Muscle of leg (tissue), 11 donors: ENCODE measurements around the gene GABBR2. TPM values are rescaled to one million over a fixed set of nuclear protein-coding genes. Genes with fewer than 3 reads are reported as not detected.
"Not testable (repeated sequence)": the region's sequence is repeated elsewhere in the genome, so short reads cannot be mapped to it uniquely, and the experiment has no call there.

Experiments
- DNase-seq: peaks from one replicate; pipeline ENCODE4 v3.0.0; 2013
- H3K27ac ChIP-seq: one replicate; pipeline ENCODE4 v1.5.1; 2013; ENCODE audit warnings: mild to moderate bottlenecking, low read length, control low read depth
- H3K27me3 ChIP-seq: one replicate; pipeline ENCODE4 v1.6.1; 2013; ENCODE audit warnings: low read length; ENCODE audit not compliant: control insufficient read depth, insufficient read depth
- H3K36me3 ChIP-seq: one replicate; pipeline ENCODE4 v1.6.1; 2013; ENCODE audit warnings: low read length; ENCODE audit not compliant: control insufficient read depth, insufficient read depth
- H3K4me1 ChIP-seq: one replicate; pipeline ENCODE4 v1.6.1; 2013; ENCODE audit warnings: low read length; ENCODE audit not compliant: control insufficient read depth, insufficient read depth
- H3K4me3 ChIP-seq: one replicate; pipeline ENCODE4 v1.5.1; 2013; ENCODE audit warnings: low read length, control low read depth
- H3K9me3 ChIP-seq: replicated peaks from 2 replicates; pipeline ENCODE4 v1.6.1; 2013; ENCODE audit warnings: low read depth, low read length; ENCODE audit not compliant: control insufficient read depth
- WGBS: methylation state at CpG from one replicate; pipeline ENCODE4 v1.1.5; 2013; ENCODE audit warnings: missing lambda C conversion rate; ENCODE audit not compliant: insufficient coverage; 5-methylcytosine and 5-hydroxymethylcytosine counted together
- polyA plus RNA-seq, 8 donors: library from polyadenylated mRNA; unstranded; fragments of 120-200 nt; gene quantifications; one replicate each; pipeline versions ENCODE4 v1.2.1 to v1.2.3, GENCODE V29; 2013; ENCODE audit warnings: inconsistent platforms in 1 of 8, low replicate concordance in 1 of 8; ENCODE audit not compliant: insufficient read length in 8 of 8, insufficient read depth in 1 of 8
- total RNA-seq: library from RNA; stranded (reverse); fragments of 120-200 nt; gene quantifications from one replicate; pipeline ENCODE4 v1.2.4, GENCODE V29; 2013

GABBR2 gene
- total and polyA plus RNA-seq, 9 donors = 0.35 to 1.6 (median 0.89) TPM

- 60% methylated on average over 2 of the region's 5 CpGs for WGBS
- Histone ChIP-seq H3K27me3 (no peaks in the 10 kb centered on the region), H3K27ac (no peak overlapping the region), H3K4me3 (no peak overlapping the region), H3K4me1 (peaks cover 5% of the 10 kb centered on the region), H3K9me3 (no peaks in the 10 kb centered on the region), H3K36me3 (no peaks in the 10 kb centered on the region)
- no peak for DNase-seq
Observed at GRCh38 chr9:98481676-98482075, 227.1 kb downstream of the GABBR2 start.

GRCh38 chr9:98479967-98480847 lies 228.5 kb downstream of the GABBR2 start:
- no peak overlapping the region for H3K27ac ChIP-seq
- no peaks in the 10 kb centered on the region for H3K36me3 ChIP-seq
- H3K4me3 ChIP-seq = no peak overlapping the region
- 83% methylated on average over 2 of the region's 5 CpGs for WGBS
- peaks cover 5% of the 10 kb centered on the region for H3K4me1 ChIP-seq
- no peaks in the 10 kb centered on the region for H3K9me3 ChIP-seq
- DNase-seq = no peak
- H3K27me3 ChIP-seq = no peaks in the 10 kb centered on the region

DNA sequence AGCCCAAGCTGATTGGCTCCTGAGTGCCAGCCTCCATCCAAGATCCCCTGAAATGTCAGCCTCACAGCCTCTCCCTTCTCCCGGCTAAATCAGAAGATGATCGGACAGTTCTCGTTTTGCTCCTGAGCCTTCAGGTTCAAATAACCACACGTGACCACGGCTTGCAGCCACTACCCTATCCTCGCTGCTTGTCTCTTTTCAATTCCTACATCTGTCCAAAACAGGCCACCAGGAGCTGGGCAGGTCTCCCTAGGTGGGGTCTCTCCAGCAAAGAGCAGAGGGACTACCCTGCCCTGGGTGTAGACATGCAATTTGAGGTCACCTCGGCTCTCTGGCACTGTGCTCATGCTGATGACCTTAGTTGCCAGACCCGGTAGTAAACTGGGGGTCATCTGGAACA lies 229.3 kb downstream of the GABBR2 start:
- Histone ChIP-seq H3K4me3 (no peak overlapping the region), H3K27ac (no peak overlapping the region), H3K4me1 (peaks cover 5% of the 10 kb centered on the region), H3K9me3 (no peaks in the 10 kb centered on the region), H3K36me3 (no peaks in the 10 kb centered on the region), H3K27me3 (no peaks in the 10 kb centered on the region)
- DNase-seq = no peak
- WGBS = 83% methylated on average over 6 of the region's 8 CpGs

GRCh38 chr9:98477884-98478283 lies 230.9 kb downstream of the GABBR2 start:
- 86% methylated on average over 4 of the region's 5 CpGs for WGBS
- Histone ChIP-seq H3K27ac (peak overlapping the region; percentile 47), H3K4me3 (no peak overlapping the region), H3K27me3 (no peaks in the 10 kb centered on the region), H3K9me3 (no peaks in the 10 kb centered on the region), H3K36me3 (no peaks in the 10 kb centered on the region), H3K4me1 (peaks cover 5% of the 10 kb centered on the region)
- DNase-seq = peak; percentile 59

GRCh38 chr9:98472216-98472615 lies 236.5 kb downstream of the GABBR2 start:
- 100% methylated on average over 1 of the region's 2 CpGs for WGBS
- DNase-seq = no peak
- H3K27me3 ChIP-seq = no peaks in the 10 kb centered on the region

DNA sequence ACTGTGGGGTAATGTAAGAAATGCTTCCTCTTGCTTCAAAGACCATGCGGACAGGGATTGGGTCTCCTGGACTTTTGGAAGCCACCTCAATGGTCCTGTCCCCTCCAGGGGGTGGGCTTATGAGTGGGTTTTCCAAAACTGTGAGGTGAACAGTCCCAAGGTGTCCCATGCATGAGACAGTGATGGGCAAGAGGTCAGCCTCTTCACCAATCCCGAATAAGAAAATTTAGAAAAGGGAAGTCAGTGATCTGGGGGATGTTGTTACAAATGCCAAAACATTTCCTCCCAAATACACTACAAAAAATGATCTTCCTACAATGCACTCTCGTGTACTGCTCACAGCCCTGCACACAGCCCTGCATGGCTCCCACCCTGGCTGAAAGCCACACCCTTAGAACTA lies 237.6 kb downstream of the GABBR2 start:
- Histone ChIP-seq H3K27ac (no peak overlapping the region), H3K36me3 (no peaks in the 10 kb centered on the region), H3K4me3 (no peak overlapping the region), H3K27me3 (no peaks in the 10 kb centered on the region), H3K4me1 (no peaks in the 10 kb centered on the region), H3K9me3 (no peaks in the 10 kb centered on the region)
- 49% methylated on average over 2 of the region's 3 CpGs for WGBS
- DNase-seq = no peak

More at GRCh38 chr9:98472216-98472615, 236.5 kb downstream of the GABBR2 start:
- Histone ChIP-seq H3K36me3 (no peaks in the 10 kb centered on the region), H3K4me1 (no peaks in the 10 kb centered on the region), H3K9me3 (no peaks in the 10 kb centered on the region), H3K4me3 (no peak overlapping the region), H3K27ac (no peak overlapping the region)

DNA sequence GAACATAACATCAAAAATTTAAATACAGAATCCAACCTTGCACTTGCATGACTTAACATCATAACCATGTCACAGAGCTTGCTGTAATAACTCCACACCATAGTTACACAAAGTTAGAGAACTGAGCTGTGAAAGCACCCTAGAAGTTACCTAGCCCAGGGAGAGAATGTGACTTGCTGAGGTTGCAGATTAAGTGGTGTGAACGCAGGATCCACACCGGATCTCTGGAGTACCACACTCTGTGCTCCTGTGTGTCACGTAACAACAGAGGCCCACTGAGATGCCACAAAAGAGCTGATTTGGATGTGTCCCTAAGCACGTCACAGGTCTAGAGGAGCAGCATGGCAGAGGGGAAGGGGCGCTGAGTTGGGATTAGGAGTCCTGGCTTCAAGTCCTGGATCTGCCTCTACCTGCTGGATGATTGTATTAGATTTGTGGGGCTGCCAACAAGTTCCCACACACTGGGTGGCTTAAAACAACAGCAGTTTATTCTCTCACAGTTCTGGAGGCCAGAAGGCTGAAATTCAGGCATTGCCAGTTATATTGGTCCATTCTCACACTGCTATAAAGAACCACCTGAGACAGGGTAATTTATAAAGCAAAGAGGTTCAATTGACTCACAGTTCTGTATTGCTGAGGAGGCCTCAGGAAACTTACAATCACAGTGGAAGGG lies 240.0 kb downstream of the GABBR2 start:
- Histone ChIP-seq H3K9me3 (no peaks in the 10 kb centered on the region), H3K4me3 (no peak overlapping the region), H3K36me3 (no peaks in the 10 kb centered on the region), H3K27ac (no peak overlapping the region), H3K4me1 (no peaks in the 10 kb centered on the region), H3K27me3 (no peaks in the 10 kb centered on the region)
- WGBS = 85% methylated on average over 5 of the region's 5 CpGs
- DNase-seq = no peak

DNA sequence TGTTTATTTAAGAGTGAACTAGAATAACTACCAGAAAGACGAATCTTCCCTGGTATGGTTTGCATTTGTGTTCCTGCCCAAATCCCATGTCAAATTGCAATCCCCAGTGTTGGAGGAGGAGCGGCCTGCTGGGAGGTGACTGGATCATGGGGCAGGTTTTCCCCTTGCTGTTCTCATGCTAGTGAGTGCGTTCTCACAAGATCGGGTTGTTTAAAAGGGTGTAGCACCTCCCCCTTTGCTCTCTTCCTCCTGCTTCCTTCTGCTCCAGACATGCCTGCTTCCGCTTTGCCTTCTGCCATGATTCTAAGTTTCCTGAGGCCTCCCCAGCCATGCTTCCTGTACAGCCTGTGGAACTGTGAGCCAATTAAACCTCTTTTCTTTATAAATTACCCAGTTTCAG lies 242.9 kb downstream of the GABBR2 start:
- Histone ChIP-seq H3K36me3 (no peaks in the 10 kb centered on the region), H3K4me3 (no peak overlapping the region), H3K9me3 (peaks cover 10% of the 10 kb centered on the region), H3K27me3 (no peaks in the 10 kb centered on the region), H3K27ac (no peak overlapping the region), H3K4me1 (no peaks in the 10 kb centered on the region)
- DNase-seq = no peak
- WGBS = no CpG with 5 or more reads among the region's 5 CpGs

DNA sequence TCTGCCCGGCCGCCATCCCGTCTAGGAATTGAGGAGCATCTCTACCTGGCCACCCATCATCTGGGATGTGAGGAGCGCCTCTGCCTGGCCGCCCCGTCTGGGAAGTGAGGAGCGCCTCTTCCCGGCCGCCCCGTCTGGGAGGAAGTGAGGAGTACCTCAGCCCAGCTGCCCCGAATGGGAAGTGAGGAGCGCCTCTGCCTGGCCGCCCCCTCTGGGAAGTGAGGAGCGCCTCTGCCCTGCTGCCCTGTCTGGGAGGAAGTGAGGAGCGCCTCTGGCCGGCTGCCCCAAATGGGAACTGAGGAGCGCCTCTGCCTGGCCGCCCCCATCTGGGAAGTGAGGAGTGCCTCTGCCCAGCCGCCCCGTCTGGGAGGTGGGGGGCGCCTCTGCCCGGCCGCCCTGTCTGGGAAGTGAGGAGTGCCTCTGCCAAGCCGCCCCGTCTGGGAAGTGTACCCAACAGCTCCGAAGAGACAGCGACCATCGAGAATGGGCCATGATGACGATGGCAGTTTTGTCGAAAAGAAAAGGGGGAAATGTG lies 244.5 kb downstream of the GABBR2 start:
- DNase-seq, H3K36me3 ChIP-seq, H3K4me1 ChIP-seq, H3K27ac ChIP-seq, H3K4me3 ChIP-seq, H3K27me3 ChIP-seq: not testable (repeated sequence)
- 96% methylated on average over 16 of the region's 30 CpGs for WGBS
- peaks cover 16% of the 10 kb centered on the region for H3K9me3 ChIP-seq

- no peak for DNase-seq
- Histone ChIP-seq H3K4me3 (no peak overlapping the region), H3K27ac (no peak overlapping the region), H3K36me3 (no peaks in the 10 kb centered on the region), H3K27me3 (peaks cover 7% of the 10 kb centered on the region), H3K4me1 (no peaks in the 10 kb centered on the region), H3K9me3 (peaks cover 16% of the 10 kb centered on the region)
- WGBS = 100% methylated on average over 1 of the region's 2 CpGs
Observed at GRCh38 chr9:98462310-98462709, 246.4 kb downstream of the GABBR2 start.
